Upper lobe of left lung (tissue), 4 donors: ENCODE results near the gene CADPS.

Experiments
- EP300 ChIP-seq, 4 donors: sonication (generic); formaldehyde crosslinking; IDR thresholded peaks; one replicate each; pipeline ENCODE4 v1.5.1; 2017; ENCODE audit warnings: antibody characterized with exemption in 4 of 4, control low read depth in 2 of 4
- POLR2A ChIP-seq, 4 donors: fragments of 450-650 bp; IDR thresholded peaks; one replicate each; pipeline ENCODE4 v1.5.1; 2016 to 2017; ENCODE audit warnings: antibody characterized with exemption in 4 of 4, mild to moderate bottlenecking in 2 of 4
- POLR2AphosphoS5 ChIP-seq, 2 donors: sonication (generic); formaldehyde crosslinking; IDR thresholded peaks; one replicate each; pipeline ENCODE4 v1.5.1; 2017; ENCODE audit warnings: antibody characterized with exemption in 2 of 2
- TF ChIP-seq, protein P1 (sequence below), 6 experiments: fragments of 450-650 bp in 4 of 6; fragments of 200-600 bp in 2 of 6; sonication (generic) in 2 of 6; IDR thresholded peaks; one replicate each; pipeline ENCODE4 v1.5.1; 2016 to 2019; ENCODE audit warnings: antibody characterized with exemption in 6 of 6

- TF ChIP-seq, protein P1, sequence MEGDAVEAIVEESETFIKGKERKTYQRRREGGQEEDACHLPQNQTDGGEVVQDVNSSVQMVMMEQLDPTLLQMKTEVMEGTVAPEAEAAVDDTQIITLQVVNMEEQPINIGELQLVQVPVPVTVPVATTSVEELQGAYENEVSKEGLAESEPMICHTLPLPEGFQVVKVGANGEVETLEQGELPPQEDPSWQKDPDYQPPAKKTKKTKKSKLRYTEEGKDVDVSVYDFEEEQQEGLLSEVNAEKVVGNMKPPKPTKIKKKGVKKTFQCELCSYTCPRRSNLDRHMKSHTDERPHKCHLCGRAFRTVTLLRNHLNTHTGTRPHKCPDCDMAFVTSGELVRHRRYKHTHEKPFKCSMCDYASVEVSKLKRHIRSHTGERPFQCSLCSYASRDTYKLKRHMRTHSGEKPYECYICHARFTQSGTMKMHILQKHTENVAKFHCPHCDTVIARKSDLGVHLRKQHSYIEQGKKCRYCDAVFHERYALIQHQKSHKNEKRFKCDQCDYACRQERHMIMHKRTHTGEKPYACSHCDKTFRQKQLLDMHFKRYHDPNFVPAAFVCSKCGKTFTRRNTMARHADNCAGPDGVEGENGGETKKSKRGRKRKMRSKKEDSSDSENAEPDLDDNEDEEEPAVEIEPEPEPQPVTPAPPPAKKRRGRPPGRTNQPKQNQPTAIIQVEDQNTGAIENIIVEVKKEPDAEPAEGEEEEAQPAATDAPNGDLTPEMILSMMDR (IDR thresholded peaks at IDR 0.05) = no peak
- TF ChIP-seq POLR2AphosphoS5 (IDR thresholded peaks at IDR 0.05) = no peak
- TF ChIP-seq POLR2A (IDR thresholded peaks at IDR 0.05) = no peak
- no peak for TF ChIP-seq EP300 (IDR thresholded peaks at IDR 0.05)
Observed at GRCh38 chr3:62376454-62376720, 498.8 kb downstream of the CADPS start.
